SK-N-SH (cell line): ENCODE results near the gene NFASC. TPM values are rescaled to one million over a fixed set of nuclear protein-coding genes. Genes with fewer than 3 reads are reported as not detected.

Source experiments
- CTCF ChIA-PET: fragments of 300-600, 350-600 bp; formaldehyde crosslinking; extraction: SDS; loops from one replicate; lab custom pipeline; 2021; lab: Yijun Ruan, JAX
- POLR2A ChIA-PET: fragments of 350-600 bp; sonication (Branson Sonifier 250); formaldehyde crosslinking; extraction: SDS; loops from one replicate; lab custom pipeline; 2020; ENCODE audit warnings: antibody characterized with exemption, inconsistent platforms; lab: Yijun Ruan, JAX
- DNase-seq: peaks from one replicate; pipeline ENCODE4 v3.0.0; 2012
- H2AFZ ChIP-seq: fragments of 200-600 bp; sonication (generic); 2 replicates; pipeline ENCODE4 v1.8.1; 2016; ENCODE audit warnings: antibody characterized with exemption, mild to moderate bottlenecking, low read depth
- H3F3A ChIP-seq: fragments of 200-600 bp; sonication (generic); replicated peaks from 2 replicates; pipeline ENCODE3; 2016; ENCODE audit warnings: antibody characterized with exemption, mild to moderate bottlenecking; ENCODE audit not compliant: insufficient read depth
- H3K27ac ChIP-seq, 2 experiments: fragments of 200-500 bp in 1 of 2; fragments of 200-600 bp in 1 of 2; sonication (Bioruptor generic) in 1 of 2; sonication (generic), shearing (Covaris generic) in 1 of 2; 2 replicates each; pipeline versions ENCODE4 v1.5.1 to v1.6.1; 2014 to 2016; ENCODE audit warnings: low read depth in 2 of 2, inconsistent platforms in 1 of 2, low read length in 1 of 2, mild to moderate bottlenecking in 1 of 2, mixed read lengths in 1 of 2
- H3K27me3 ChIP-seq: fragments of 200-600 bp; sonication (generic), shearing (Covaris generic); 2 replicates; pipeline ENCODE4 v1.6.1; 2016; ENCODE audit warnings: mixed run types; ENCODE audit not compliant: insufficient read depth
- H3K36me3 ChIP-seq, 2 experiments: fragments of 200-500 bp in 1 of 2; fragments of 200-600 bp in 1 of 2; sonication (Bioruptor generic) in 1 of 2; sonication (generic) in 1 of 2; replicated peaks in 1 of 2; 2 replicates each; pipeline versions ENCODE3 to v1.5.1; 2014 to 2016; ENCODE audit warnings: low read length in 1 of 2, mild to moderate bottlenecking in 1 of 2; ENCODE audit not compliant: insufficient read depth in 2 of 2, control insufficient read depth in 1 of 2
- H3K4me1 ChIP-seq, 2 experiments: fragments of 200-500 bp in 1 of 2; fragments of 200-600 bp in 1 of 2; sonication (Bioruptor generic) in 1 of 2; sonication (generic), shearing (Covaris generic) in 1 of 2; 2 replicates each; pipeline versions ENCODE4 v1.5.1 to v1.6.1; 2014 to 2016; ENCODE audit warnings: low read depth in 1 of 2, low read length in 1 of 2, mixed run types in 1 of 2; ENCODE audit not compliant: insufficient read depth in 2 of 2, control insufficient read depth in 1 of 2
- H3K4me2 ChIP-seq: fragments of 200-600 bp; sonication (generic), shearing (Covaris generic); 2 replicates; pipeline ENCODE4 v1.6.1; 2017; ENCODE audit warnings: mixed run types
- H3K4me3 ChIP-seq, 2 experiments: fragments of 200-500 bp in 1 of 2; fragments of 200-600 bp in 1 of 2; sonication (Bioruptor generic) in 1 of 2; sonication (generic), shearing (Covaris generic) in 1 of 2; 2 replicates each; pipeline versions ENCODE4 v1.5.1 to v1.8.1; 2014 to 2016; ENCODE audit warnings: low read depth in 2 of 2, inconsistent platforms in 1 of 2, low read length in 1 of 2, mild to moderate bottlenecking in 1 of 2, mixed read lengths in 1 of 2, moderate library complexity in 1 of 2
- H3K79me2 ChIP-seq: fragments of 200-600 bp; sonication (generic); 2 replicates; pipeline ENCODE4 v1.8.1; 2017; ENCODE audit warnings: mild to moderate bottlenecking; ENCODE audit not compliant: insufficient read depth
- H3K9ac ChIP-seq: fragments of 200-600 bp; sonication (generic); 2 replicates; pipeline ENCODE4 v1.6.1; 2017; ENCODE audit warnings: mixed run types
- H3K9me2 ChIP-seq: fragments of 200-600 bp; sonication (generic); 2 replicates; pipeline ENCODE4 v1.6.1; 2017; ENCODE audit warnings: mixed run types
- H3K9me3 ChIP-seq: fragments of 200-600 bp; sonication (generic); 2 replicates; pipeline ENCODE4 v1.6.1; 2017; ENCODE audit warnings: mixed run types, mild to moderate bottlenecking, moderate library complexity
- H4K20me1 ChIP-seq: fragments of 200-600 bp; sonication (generic); 2 replicates; pipeline ENCODE4 v1.6.1; 2017; ENCODE audit warnings: mild to moderate bottlenecking, mixed run types; ENCODE audit not compliant: insufficient read depth
- CHD2 ChIP-seq: fragments of 150-350 bp; IDR thresholded peaks from 2 replicates; pipeline ENCODE4 v1.6.1; 2018; ENCODE audit warnings: low read length; ENCODE audit not compliant: partially characterized antibody
- EZH2phosphoT487 ChIP-seq: fragments of 200-600 bp; sonication (generic); IDR thresholded peaks from 2 replicates; pipeline ENCODE4 v1.6.1; 2017; ENCODE audit warnings: low read depth, mixed run types, mild to moderate bottlenecking, antibody characterized with exemption, moderate library complexity, borderline replicate concordance
- FOXJ3 ChIP-seq: sonication (generic); formaldehyde crosslinking; IDR thresholded peaks from 2 replicates; pipeline ENCODE4 v1.5.1; 2020; ENCODE audit warnings: mild to moderate bottlenecking, missing genetic modification reagents
- MXI1 ChIP-seq: IDR thresholded peaks from 2 replicates; pipeline ENCODE4 v1.6.1; 2012; ENCODE audit warnings: mild to moderate bottlenecking, low read depth, low read length, improper control_type of control experiment
- NFIC ChIP-seq: IDR thresholded peaks from 2 replicates; pipeline ENCODE4 v1.4.0; 2012; ENCODE audit warnings: borderline replicate concordance
- RFX5 ChIP-seq: IDR thresholded peaks from 2 replicates; pipeline ENCODE4 v1.6.1; 2012; ENCODE audit warnings: mild to moderate bottlenecking, improper control_type of control experiment, low read length
- TAF1 ChIP-seq: IDR thresholded peaks from 2 replicates; pipeline ENCODE4 v1.6.1; 2012; ENCODE audit warnings: low read depth, mild to moderate bottlenecking, low read length, moderate library complexity, borderline replicate concordance
- TEAD4 ChIP-seq: IDR thresholded peaks from 2 replicates; pipeline ENCODE4 v1.4.0; 2012; ENCODE audit warnings: mild to moderate bottlenecking, borderline replicate concordance; ENCODE audit not compliant: insufficient read depth
- whole genome bisulfite sequencing: methylation state at CpG from one replicate; pipeline ENCODE4 v1.1.6; 2017; ENCODE audit warnings: low lambda C conversion rate; 5-methylcytosine and 5-hydroxymethylcytosine counted together
- polyA plus RNA-seq, 3 experiments: library from polyadenylated mRNA; depleted of rRNA; stranded (reverse); fragments of >200 nt; gene quantifications; 2 replicates each; pipeline ENCODE4 v1.2.3, GENCODE V29; 2012
- TF ChIP-seq, protein P1 (sequence below): fragments of 150-350 bp; IDR thresholded peaks from 2 replicates; pipeline ENCODE4 v1.6.1; 2017; ENCODE audit warnings: antibody characterized with exemption, low read length, low read depth, borderline replicate concordance
- TF ChIP-seq, protein P2 (sequence below): IDR thresholded peaks from 2 replicates; pipeline ENCODE4 v1.4.0; 2012; ENCODE audit warnings: low read depth
- TF ChIP-seq, protein P3 (sequence below): fragments of 200-600 bp; sonication (generic); IDR thresholded peaks from 2 replicates; pipeline ENCODE4 v1.6.1; 2017; ENCODE audit warnings: antibody characterized with exemption, mild to moderate bottlenecking, moderate library complexity
- TF ChIP-seq, protein P4 (sequence below): IDR thresholded peaks from 2 replicates; pipeline ENCODE4; 2012

Gene NFASC
- polyA plus RNA-seq, 1 of the 3 experiments (the other 2 are of a cell fraction) = 6.0 TPM

DNA sequence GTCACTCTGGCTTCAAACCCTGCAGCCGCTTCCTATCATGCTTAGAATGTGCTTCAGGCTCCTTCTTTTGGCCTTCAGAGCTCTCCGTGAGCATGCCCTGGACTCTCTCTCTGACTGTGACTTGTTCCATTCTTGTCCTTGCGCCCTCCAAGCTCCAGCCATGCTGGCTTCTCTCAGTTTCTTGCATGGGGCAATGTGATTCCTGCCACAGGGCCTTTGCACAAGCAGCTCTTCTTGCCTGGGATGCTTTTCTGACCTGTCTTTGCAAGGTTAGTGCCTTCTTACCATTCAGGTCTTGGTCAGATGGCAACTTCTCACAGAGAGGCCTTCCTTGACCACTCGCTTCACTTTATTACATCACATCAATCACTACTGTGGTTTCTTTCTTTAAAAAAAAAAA lies 66.1 kb downstream of the NFASC start (continued):
- TF ChIP-seq, protein P1, sequence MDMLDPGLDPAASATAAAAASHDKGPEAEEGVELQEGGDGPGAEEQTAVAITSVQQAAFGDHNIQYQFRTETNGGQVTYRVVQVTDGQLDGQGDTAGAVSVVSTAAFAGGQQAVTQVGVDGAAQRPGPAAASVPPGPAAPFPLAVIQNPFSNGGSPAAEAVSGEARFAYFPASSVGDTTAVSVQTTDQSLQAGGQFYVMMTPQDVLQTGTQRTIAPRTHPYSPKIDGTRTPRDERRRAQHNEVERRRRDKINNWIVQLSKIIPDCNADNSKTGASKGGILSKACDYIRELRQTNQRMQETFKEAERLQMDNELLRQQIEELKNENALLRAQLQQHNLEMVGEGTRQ = no peak
- TF ChIP-seq MXI1 (no peak), TAF1 (no peak)
- TF ChIP-seq, protein P2, sequence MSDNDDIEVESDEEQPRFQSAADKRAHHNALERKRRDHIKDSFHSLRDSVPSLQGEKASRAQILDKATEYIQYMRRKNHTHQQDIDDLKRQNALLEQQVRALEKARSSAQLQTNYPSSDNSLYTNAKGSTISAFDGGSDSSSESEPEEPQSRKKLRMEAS = no peak

DNA sequence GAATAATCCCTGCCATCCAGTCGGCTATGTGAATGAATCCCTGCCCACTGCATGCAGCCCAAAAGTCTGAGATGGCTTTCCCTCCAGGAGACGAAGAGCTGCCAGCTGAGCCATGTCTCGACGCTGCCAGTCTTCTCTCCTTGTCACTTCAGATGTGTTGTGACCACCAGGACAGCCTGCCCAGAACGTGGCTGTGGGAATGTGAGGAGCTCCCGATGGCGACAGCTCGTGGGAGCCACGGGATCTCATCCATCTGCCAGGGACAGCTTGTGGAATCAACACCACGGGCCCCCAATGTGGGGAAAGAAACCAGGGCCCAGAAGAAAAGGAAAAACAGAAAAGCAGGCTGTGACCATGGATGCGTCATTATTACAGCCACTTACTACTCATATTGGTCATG lies 67.2 kb downstream of the NFASC start:
- Histone ChIP-seq H3K9me3 (no peaks in the 10 kb centered on the region), H3K4me3 (no peak overlapping the region), H3K4me1 (no peaks in the 10 kb centered on the region), H3K27me3 (no peaks in the 10 kb centered on the region; the same call in 1 of the 2 replicates), H3K9me2 (no peaks in the 10 kb centered on the region), H3K9ac (no peak overlapping the region), H3K36me3 (no peaks in the 10 kb centered on the region), H3K4me2 (no peak overlapping the region), H3K27ac (no peak overlapping the region), H3F3A (no peaks in the 10 kb centered on the region), H2AFZ (no peak overlapping the region), H4K20me1 (no peaks in the 10 kb centered on the region), H3K79me2 (no peaks in the 10 kb centered on the region)
- TF ChIP-seq TEAD4 = no peak
- no peak for TF ChIP-seq CHD2
- no peak for TF ChIP-seq EZH2phosphoT487
- no peak for TF ChIP-seq RFX5
- ChIA-PET CTCF (interaction anchor here (0.6 to 17.7 kb wide), 5 partner anchors 11 to 147 kb away, joined by 3 to 337 read pairs (median 3); no protein-coding TSS in a partner anchor), POLR2A (no interaction called here)
- no peak for DNase-seq
- WGBS = 51% methylated on average over 10 of the region's 11 CpGs

DNA sequence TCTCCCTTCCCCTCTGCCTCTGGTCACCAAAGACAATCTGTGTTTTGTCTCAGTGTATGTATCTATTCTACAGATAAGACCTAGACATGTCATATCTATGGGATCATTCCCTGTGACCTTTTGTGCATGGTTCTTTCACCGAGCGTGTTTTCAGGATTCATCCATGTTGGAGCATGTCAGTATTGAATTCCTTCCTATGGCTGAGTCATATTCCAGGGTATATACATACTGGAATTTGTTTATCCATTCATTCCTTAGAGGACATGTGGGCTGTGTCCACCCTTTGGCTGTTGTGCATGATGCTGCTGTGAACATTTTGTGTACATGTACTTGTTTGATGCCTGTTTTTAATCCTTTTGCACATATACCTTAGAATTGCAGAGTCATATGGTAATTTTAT lies 69.9 kb downstream of the NFASC start:
- Histone ChIP-seq H3K79me2 (no peaks in the 10 kb centered on the region), H2AFZ (no peak overlapping the region), H3K9me3 (no peaks in the 10 kb centered on the region), H4K20me1 (no peaks in the 10 kb centered on the region), H3K9me2 (no peaks in the 10 kb centered on the region), H3K4me3 (no peak overlapping the region), H3K27me3 (no peaks in the 10 kb centered on the region), H3K4me2 (no peak overlapping the region), H3F3A (no peaks in the 10 kb centered on the region), H3K9ac (no peak overlapping the region), H3K4me1 (no peaks in the 10 kb centered on the region), H3K27ac (no peak overlapping the region), H3K36me3 (no peaks in the 10 kb centered on the region)
- POLR2A ChIA-PET = no interaction called here
- 74% methylated on average over 2 of the region's 2 CpGs for WGBS
- DNase-seq = no peak
- CTCF ChIA-PET = interaction anchor here (0.8 to 17.7 kb wide), 33 partner anchors 14 to 389 kb away, joined by 3 to 337 read pairs (median 8); no protein-coding TSS in a partner anchor
- TF ChIP-seq FOXJ3 (CRISPR knock-in tag) (no peak), TEAD4 (no peak), NFIC (no peak)
- TF ChIP-seq, protein P3, sequence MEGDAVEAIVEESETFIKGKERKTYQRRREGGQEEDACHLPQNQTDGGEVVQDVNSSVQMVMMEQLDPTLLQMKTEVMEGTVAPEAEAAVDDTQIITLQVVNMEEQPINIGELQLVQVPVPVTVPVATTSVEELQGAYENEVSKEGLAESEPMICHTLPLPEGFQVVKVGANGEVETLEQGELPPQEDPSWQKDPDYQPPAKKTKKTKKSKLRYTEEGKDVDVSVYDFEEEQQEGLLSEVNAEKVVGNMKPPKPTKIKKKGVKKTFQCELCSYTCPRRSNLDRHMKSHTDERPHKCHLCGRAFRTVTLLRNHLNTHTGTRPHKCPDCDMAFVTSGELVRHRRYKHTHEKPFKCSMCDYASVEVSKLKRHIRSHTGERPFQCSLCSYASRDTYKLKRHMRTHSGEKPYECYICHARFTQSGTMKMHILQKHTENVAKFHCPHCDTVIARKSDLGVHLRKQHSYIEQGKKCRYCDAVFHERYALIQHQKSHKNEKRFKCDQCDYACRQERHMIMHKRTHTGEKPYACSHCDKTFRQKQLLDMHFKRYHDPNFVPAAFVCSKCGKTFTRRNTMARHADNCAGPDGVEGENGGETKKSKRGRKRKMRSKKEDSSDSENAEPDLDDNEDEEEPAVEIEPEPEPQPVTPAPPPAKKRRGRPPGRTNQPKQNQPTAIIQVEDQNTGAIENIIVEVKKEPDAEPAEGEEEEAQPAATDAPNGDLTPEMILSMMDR = no peak
- TF ChIP-seq, protein P4, sequence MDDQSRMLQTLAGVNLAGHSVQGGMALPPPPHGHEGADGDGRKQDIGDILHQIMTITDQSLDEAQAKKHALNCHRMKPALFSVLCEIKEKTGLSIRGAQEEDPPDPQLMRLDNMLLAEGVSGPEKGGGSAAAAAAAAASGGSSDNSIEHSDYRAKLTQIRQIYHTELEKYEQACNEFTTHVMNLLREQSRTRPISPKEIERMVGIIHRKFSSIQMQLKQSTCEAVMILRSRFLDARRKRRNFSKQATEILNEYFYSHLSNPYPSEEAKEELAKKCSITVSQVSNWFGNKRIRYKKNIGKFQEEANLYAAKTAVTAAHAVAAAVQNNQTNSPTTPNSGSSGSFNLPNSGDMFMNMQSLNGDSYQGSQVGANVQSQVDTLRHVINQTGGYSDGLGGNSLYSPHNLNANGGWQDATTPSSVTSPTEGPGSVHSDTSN = no peak
- TF ChIP-seq, protein P1 = no peak
